Astrocyte (in vitro differentiated cells and primary cell): ENCODE results near the gene CDR2L.

Source experiments
- CTCF ChIP-seq: IDR thresholded peaks from 2 replicates; pipeline ENCODE4 v1.5.1; 2011; ENCODE audit warnings: low read depth, mild to moderate bottlenecking, inconsistent platforms, low read length, moderate library complexity; ENCODE audit not compliant: insufficient read depth
- EZH2 ChIP-seq: IDR thresholded peaks from 2 replicates; pipeline ENCODE4 v1.6.1; 2012; ENCODE audit warnings: mild to moderate bottlenecking, low read length, inconsistent platforms; ENCODE audit not compliant: insufficient read depth

GRCh38 chr17:74975943-74976342 lies 11.5 kb upstream of the CDR2L start:
- no peak for TF ChIP-seq CTCF
- TF ChIP-seq EZH2 = no peak
